ENCODE data around the gene EPHA8. TPM values are rescaled to one million over a fixed set of nuclear protein-coding genes. Genes with fewer than 3 reads are reported as not detected.

The EPHA8 gene
- total and polyA plus RNA-seq, 2 experiments from 2014 or later = not detected

DNA sequence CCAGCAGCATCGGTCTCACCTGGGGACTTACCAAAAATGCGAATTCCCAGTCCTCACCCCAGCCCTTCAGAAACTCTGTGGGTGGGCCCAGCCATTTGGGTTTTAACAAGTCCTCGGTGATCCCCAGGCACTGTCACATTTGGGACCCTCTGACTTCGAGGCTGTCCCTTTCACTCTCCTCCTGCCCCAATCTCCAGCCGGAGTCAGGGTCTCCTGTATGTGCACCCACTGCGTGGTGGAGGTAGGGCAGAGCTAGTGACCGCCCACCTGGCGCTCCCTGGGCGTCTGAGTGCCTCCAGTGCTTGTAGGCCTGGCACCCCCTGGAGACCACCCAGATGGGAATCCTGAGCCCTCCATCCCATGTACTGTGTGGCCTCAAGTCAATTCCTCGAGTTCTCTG is 31.1 kb downstream of the EPHA8 start:
- H3K9me2 ChIP-seq (ENCODE audit: insufficient read depth) = no peaks in the 10 kb centered on the region
- no peaks in the 10 kb centered on the region for H3K9me3 ChIP-seq (ENCODE audit: low read depth)
- H4K20me1 ChIP-seq (ENCODE audit: insufficient read depth) = no peaks in the 10 kb centered on the region
- DNase-seq = no peak
- WGBS, 2 experiments (ENCODE audit: low coverage in 1 of 2, low lambda C conversion rate in 2 of 2, missing lambda C conversion rate in 2 of 2) = 59 to 61% methylated on average over 10 of the region's 10 CpGs
- peaks cover 23% of the 10 kb centered on the region for H3K27me3 ChIP-seq (replicated peaks; ENCODE audit: insufficient read depth)
- H3K4me3 ChIP-seq = no peak overlapping the region
- no peak overlapping the region for H3K9ac ChIP-seq
- no peaks in the 10 kb centered on the region for H3K36me3 ChIP-seq (ENCODE audit: low read depth)
- no peak overlapping the region for H3K27ac ChIP-seq
- no peak overlapping the region for H2AFZ ChIP-seq
- H3F3A ChIP-seq (ENCODE audit: insufficient read depth) = no peaks in the 10 kb centered on the region
- no peaks in the 10 kb centered on the region for H3K4me1 ChIP-seq (ENCODE audit: insufficient read depth)
- in situ Hi-C loops (cut with MboI) = no loop called here
- TF ChIP-seq EZH2phosphoT487 (IDR thresholded peaks at IDR 0.05; ENCODE audit: insufficient read depth, low read depth) (no peak), EZH2 (IDR thresholded peaks at IDR 0.05; ENCODE audit: insufficient read depth, poor library complexity, severe bottlenecking) (no peak)
- no peak overlapping the region for H3K4me2 ChIP-seq (ENCODE audit: unreplicated experiment)
- H3K79me2 ChIP-seq (ENCODE audit: insufficient read depth) = no peaks in the 10 kb centered on the region

DNA sequence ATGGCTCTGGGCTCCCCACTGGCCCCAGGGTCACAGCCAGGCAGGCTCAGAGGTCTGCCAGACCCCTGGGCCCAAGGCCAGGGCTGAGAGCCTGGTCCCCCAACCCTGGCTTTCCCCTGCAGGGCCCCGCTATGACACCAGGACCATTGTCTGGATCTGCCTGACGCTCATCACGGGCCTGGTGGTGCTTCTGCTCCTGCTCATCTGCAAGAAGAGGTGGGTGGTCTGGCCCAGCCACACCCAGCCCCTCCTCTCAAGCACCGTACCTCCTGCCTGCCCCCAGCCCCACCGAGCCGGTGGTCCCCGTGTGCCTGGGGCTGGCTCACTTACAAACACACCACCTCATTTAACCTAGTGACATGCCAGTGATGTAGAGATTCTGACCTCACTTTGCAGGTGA is 31.8 kb downstream of the EPHA8 start:
- WGBS, 2 experiments (ENCODE audit: low coverage in 1 of 2, low lambda C conversion rate in 2 of 2, missing lambda C conversion rate in 2 of 2) = 48 to 56% methylated on average over 7 of the region's 7 CpGs
- TF ChIP-seq EZH2 (IDR thresholded peaks at IDR 0.05; ENCODE audit: insufficient read depth, poor library complexity, severe bottlenecking) = no peak
- H3K27me3 ChIP-seq (replicated peaks; ENCODE audit: insufficient read depth) = peaks cover 23% of the 10 kb centered on the region
- no peaks in the 10 kb centered on the region for H3K36me3 ChIP-seq (ENCODE audit: low read depth)
- H2AFZ ChIP-seq = no peak overlapping the region
- no peaks in the 10 kb centered on the region for H3K4me1 ChIP-seq (ENCODE audit: insufficient read depth)
- H3F3A ChIP-seq (ENCODE audit: insufficient read depth) = no peaks in the 10 kb centered on the region
- no peak overlapping the region for H3K4me2 ChIP-seq (ENCODE audit: unreplicated experiment)
- DNase-seq = no peak
- no peak overlapping the region for H3K9ac ChIP-seq
- no peaks in the 10 kb centered on the region for H3K79me2 ChIP-seq (ENCODE audit: insufficient read depth)
- H3K9me3 ChIP-seq (ENCODE audit: low read depth) = no peaks in the 10 kb centered on the region
- H3K4me3 ChIP-seq = no peak overlapping the region
- no peaks in the 10 kb centered on the region for H3K9me2 ChIP-seq (ENCODE audit: insufficient read depth)
- no peaks in the 10 kb centered on the region for H4K20me1 ChIP-seq (ENCODE audit: insufficient read depth)
- no peak overlapping the region for H3K27ac ChIP-seq
- in situ Hi-C loops (cut with MboI) = no loop called here

DNA sequence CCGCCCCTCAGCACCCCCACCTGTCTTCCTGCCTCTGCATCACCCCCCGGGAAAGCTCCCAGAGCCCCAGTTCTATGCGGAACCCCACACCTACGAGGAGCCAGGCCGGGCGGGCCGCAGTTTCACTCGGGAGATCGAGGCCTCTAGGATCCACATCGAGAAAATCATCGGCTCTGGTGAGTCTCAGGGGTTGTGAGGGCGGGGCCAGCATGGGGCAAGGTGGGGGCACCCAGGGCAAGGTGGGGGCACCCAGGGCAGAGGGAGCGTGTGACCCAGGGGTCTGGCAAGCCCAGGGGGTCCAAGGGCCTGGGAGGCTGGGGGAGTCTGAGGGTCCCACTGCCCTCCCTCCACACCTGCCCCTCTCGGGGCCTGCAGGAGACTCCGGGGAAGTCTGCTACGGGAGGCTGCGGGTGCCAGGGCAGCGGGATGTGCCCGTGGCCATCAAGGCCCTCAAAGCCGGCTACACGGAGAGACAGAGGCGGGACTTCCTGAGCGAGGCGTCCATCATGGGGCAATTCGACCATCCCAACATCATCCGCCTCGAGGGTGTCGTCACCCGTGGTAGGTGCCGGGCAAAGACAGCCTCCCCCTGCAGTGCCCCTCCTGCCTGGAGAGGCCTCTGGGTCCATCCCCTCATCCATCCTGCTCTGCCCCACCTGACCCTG is 34.1 kb downstream of the EPHA8 start:
- H3K27me3 ChIP-seq (replicated peaks; ENCODE audit: insufficient read depth) = peaks cover 19% of the 10 kb centered on the region
- H3K79me2 ChIP-seq (ENCODE audit: insufficient read depth) = no peaks in the 10 kb centered on the region
- H2AFZ ChIP-seq = no peak overlapping the region
- no peak for DNase-seq
- H3K4me2 ChIP-seq (ENCODE audit: unreplicated experiment) = no peak overlapping the region
- no peaks in the 10 kb centered on the region for H3F3A ChIP-seq (ENCODE audit: insufficient read depth)
- no peaks in the 10 kb centered on the region for H3K36me3 ChIP-seq (ENCODE audit: low read depth)
- H3K27ac ChIP-seq = no peak overlapping the region
- H3K9me3 ChIP-seq (ENCODE audit: low read depth) = no peaks in the 10 kb centered on the region
- H3K4me1 ChIP-seq (ENCODE audit: insufficient read depth) = no peaks in the 10 kb centered on the region
- 62 to 65% methylated on average over 26 to 30 of the region's 30 CpGs for WGBS, 2 experiments (ENCODE audit: low coverage in 1 of 2, low lambda C conversion rate in 2 of 2, missing lambda C conversion rate in 2 of 2)
- in situ Hi-C loops (cut with MboI) = no loop called here
- no peak overlapping the region for H3K9ac ChIP-seq
- H3K9me2 ChIP-seq (ENCODE audit: insufficient read depth) = no peaks in the 10 kb centered on the region
- no peaks in the 10 kb centered on the region for H4K20me1 ChIP-seq (ENCODE audit: insufficient read depth)
- H3K4me3 ChIP-seq = no peak overlapping the region
- TF ChIP-seq EZH2phosphoT487 (IDR thresholded peaks at IDR 0.05; ENCODE audit: insufficient read depth, low read depth) = no peak
- TF ChIP-seq EZH2 (IDR thresholded peaks at IDR 0.05; ENCODE audit: insufficient read depth, poor library complexity, severe bottlenecking) = no peak

DNA sequence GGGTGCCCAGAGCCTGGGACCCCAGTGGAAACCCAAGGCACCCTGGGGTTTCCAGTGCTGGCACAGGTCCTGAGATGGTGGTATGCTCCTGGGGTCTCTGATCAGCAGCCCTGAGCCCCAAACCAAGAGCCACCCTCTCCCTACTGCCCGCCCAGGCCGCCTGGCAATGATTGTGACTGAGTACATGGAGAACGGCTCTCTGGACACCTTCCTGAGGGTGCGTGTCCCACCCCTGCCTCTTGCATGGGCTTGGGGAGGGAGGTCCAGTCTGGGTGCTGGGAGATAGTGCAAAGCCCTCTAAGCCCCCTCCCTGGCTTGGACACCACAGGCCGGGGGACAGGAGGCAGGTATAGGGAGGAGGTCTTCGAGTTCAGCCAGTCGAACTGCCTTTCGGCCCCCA is 34.7 kb downstream of the EPHA8 start:
- no peaks in the 10 kb centered on the region for H3K9me2 ChIP-seq (ENCODE audit: insufficient read depth)
- 58 to 66% methylated on average over 8 of the region's 8 CpGs for WGBS, 2 experiments (ENCODE audit: low coverage in 1 of 2, low lambda C conversion rate in 2 of 2, missing lambda C conversion rate in 2 of 2)
- in situ Hi-C loops (cut with MboI) = no loop called here
- no peaks in the 10 kb centered on the region for H3K79me2 ChIP-seq (ENCODE audit: insufficient read depth)
- H3K9ac ChIP-seq = no peak overlapping the region
- H3K4me1 ChIP-seq (ENCODE audit: insufficient read depth) = no peaks in the 10 kb centered on the region
- TF ChIP-seq EZH2phosphoT487 (IDR thresholded peaks at IDR 0.05; ENCODE audit: insufficient read depth, low read depth) (no peak), EZH2 (IDR thresholded peaks at IDR 0.05; ENCODE audit: insufficient read depth, poor library complexity, severe bottlenecking) (no peak)
- H3K9me3 ChIP-seq (ENCODE audit: low read depth) = no peaks in the 10 kb centered on the region
- peaks cover 14% of the 10 kb centered on the region for H3K27me3 ChIP-seq (replicated peaks; ENCODE audit: insufficient read depth)
- H3K4me2 ChIP-seq (ENCODE audit: unreplicated experiment) = no peak overlapping the region
- no peak overlapping the region for H2AFZ ChIP-seq
- no peaks in the 10 kb centered on the region for H3K36me3 ChIP-seq (ENCODE audit: low read depth)
- H3F3A ChIP-seq (ENCODE audit: insufficient read depth) = no peaks in the 10 kb centered on the region
- H3K27ac ChIP-seq = no peak overlapping the region
- DNase-seq = no peak
- no peak overlapping the region for H3K4me3 ChIP-seq
- no peaks in the 10 kb centered on the region for H4K20me1 ChIP-seq (ENCODE audit: insufficient read depth)

DNA sequence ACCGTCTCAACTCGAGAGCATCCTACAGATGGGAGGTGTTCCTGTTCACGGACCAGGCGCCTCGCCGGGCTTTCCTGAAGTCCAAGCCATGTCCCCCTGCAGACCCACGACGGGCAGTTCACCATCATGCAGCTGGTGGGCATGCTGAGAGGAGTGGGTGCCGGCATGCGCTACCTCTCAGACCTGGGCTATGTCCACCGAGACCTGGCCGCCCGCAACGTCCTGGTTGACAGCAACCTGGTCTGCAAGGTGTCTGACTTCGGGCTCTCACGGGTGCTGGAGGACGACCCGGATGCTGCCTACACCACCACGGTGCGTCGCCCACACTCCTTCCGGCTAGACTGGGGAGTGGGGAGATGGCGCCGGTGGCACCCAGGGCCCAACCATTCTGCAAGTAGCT is 35.4 kb downstream of the EPHA8 start:
- H4K20me1 ChIP-seq (ENCODE audit: insufficient read depth) = no peaks in the 10 kb centered on the region
- no peaks in the 10 kb centered on the region for H3F3A ChIP-seq (ENCODE audit: insufficient read depth)
- no peaks in the 10 kb centered on the region for H3K9me2 ChIP-seq (ENCODE audit: insufficient read depth)
- no peak for DNase-seq
- H3K27me3 ChIP-seq (replicated peaks; ENCODE audit: insufficient read depth) = peaks cover 15% of the 10 kb centered on the region
- WGBS, 2 experiments (ENCODE audit: low coverage in 1 of 2, low lambda C conversion rate in 2 of 2, missing lambda C conversion rate in 2 of 2) = 49 to 51% methylated on average over 22 to 24 of the region's 24 CpGs
- no peak overlapping the region for H3K9ac ChIP-seq
- no peaks in the 10 kb centered on the region for H3K9me3 ChIP-seq (ENCODE audit: low read depth)
- no peaks in the 10 kb centered on the region for H3K79me2 ChIP-seq (ENCODE audit: insufficient read depth)
- no peak overlapping the region for H3K4me3 ChIP-seq
- no peak for TF ChIP-seq EZH2 (IDR thresholded peaks at IDR 0.05; ENCODE audit: insufficient read depth, poor library complexity, severe bottlenecking)
- TF ChIP-seq EZH2phosphoT487 (IDR thresholded peaks at IDR 0.05; ENCODE audit: insufficient read depth, low read depth) = no peak
- in situ Hi-C loops (cut with MboI) = no loop called here
- no peaks in the 10 kb centered on the region for H3K4me1 ChIP-seq (ENCODE audit: insufficient read depth)
- H3K36me3 ChIP-seq (ENCODE audit: low read depth) = no peaks in the 10 kb centered on the region
- H2AFZ ChIP-seq = no peak overlapping the region
- H3K27ac ChIP-seq = no peak overlapping the region
- no peak overlapping the region for H3K4me2 ChIP-seq (ENCODE audit: unreplicated experiment)

Data from GM23248 (cell line).